GM18861 (cell line): ENCODE results near the gene ZBTB7C.

Experiments used
- ATAC-seq: cut with Tn5 transposase; IDR thresholded peaks from one replicate; pipeline ENCODE4 v1.9.1; 2021; ENCODE audit not compliant: unreplicated experiment

The ZBTB7C gene

DNA sequence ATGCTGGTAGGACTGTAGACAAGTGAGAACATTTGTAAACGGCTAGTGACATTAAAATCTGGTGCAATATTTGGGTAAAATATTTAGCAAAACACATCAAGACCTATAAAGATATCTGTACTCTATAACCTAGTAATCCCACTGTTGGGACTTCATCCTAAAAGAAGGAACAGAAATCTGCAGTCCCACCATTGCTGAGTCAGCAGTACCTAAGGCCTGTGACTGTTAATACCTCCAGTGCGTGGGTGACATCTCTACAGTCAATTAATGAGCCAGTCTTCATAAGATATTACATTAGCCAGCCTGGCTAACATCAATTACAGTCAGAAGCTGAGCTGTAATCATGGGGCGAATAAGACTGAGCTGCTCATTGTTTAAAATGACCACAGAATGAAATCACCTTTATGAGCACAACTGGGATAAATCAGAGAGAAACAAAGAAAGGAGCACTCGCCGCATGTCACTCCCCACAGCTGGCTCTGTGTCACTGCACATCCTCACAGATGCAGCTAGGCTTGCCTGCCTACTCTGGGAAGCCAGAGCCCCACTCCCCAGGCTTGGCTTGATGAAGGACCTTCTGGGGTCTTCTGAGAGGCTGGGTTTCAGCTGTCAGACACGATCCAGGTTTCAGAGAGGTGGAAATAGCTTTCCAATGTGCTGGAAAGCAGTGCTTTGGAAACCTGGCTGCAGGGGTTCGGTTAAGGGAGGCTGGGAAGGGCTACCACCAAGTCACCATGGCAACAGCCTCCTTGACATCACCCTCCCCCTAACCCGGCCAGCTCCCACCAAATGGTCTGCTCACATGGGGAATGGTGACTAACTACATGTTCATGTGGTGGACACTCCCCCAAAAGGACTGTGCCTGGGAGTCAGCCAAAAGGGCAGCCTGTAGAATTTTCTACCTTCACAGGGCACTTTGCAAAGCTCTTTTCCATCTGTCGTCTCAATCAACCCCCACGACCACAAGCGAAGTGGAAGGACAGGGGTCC is 145.0 kb downstream of the ZBTB7C start:
- ATAC-seq, result no peak

DNA sequence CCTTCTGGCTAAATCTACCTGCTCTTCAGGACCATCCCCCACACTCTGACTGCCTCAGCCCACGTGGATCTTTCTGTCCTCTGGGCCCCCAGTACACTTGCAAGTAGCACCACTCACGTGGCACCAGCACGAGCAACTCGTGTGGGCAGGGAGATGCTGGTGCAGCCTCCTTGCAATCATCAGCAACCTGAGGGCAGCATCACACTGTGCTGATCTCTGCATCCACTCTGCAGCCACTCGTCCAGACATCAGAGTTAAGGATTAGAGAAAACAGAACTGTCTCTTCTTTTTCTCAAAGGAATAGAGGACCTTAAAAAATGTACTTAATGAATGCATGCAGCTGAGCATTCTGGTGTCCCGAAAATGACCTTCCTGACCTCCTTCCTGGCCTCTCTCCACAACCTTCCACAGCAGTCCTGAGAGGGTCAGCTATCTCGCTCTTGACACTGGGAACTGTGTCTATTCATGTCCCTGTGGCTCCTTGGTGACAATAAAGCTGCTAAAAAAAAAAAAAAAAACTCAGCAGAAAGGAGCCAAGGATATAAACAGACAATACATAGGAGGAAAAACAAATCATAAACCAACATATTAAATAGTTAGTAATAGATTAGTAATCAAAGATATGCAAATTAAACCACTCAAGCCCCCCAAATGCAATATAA is 145.9 kb downstream of the ZBTB7C start:
- no peak for ATAC-seq

DNA sequence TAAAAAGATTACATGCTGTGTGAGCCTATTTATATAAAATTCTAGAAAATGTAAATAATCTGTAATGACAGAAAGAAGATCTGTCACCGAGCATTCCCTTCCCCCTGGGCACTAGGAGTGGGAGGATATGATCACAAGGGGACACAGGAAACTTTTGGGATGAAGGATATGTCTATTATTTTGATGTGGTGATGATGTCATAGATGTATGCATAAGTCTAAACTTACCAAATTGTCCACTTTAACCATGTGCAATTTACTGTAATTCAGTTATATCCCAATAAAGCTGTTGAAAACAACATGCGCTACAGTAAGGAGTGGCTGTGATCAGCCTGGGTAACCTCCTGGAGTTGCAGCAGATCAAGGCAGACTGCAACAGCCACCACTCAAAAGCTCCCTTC is 148.9 kb downstream of the ZBTB7C start:
- ATAC-seq, result no peak

DNA sequence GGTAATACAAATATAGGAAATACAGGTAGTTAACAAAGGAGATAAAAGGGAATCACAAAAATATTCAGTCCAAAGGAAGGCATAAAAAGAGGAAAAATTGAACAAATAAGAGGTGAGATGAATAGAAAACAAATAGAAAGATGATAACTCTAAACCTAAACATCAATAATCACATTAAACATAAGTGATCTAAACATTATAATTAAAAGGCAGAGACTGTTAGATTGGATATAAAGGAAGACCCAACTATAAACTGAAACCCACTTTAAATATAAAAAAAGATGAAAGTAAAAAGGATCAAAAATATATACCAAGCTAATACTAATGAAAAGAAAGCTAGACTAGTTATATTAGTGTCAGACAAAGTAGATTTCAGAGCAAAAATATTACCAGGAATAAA is 152.3 kb downstream of the ZBTB7C start:
- ATAC-seq, result no peak

DNA sequence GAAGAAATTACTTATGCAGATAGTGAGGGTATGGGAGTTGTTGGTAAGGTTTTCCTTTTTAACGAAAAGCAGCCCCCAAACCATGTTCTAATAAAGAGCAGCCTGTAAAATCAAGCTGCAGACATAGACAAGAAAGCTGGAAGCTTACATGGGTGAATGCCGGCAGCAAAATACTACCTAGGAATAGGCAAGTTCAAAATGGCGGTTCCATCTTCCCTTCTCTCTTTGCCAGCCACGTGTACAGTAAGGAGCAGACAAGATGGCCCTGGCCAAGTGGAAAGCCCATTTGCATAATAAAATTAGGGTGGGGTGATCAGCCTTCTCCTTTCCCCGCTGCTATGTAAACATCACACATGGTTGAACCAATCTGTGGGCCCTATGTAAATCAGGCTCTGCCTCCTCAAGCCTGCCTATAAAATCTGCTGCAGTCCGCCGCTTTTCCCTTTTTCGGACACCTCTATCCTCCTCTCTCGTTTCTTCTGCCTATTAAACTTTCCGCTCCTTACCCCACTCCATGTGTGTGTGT is 155.0 kb downstream of the ZBTB7C start:
- ATAC-seq, result no peak

DNA sequence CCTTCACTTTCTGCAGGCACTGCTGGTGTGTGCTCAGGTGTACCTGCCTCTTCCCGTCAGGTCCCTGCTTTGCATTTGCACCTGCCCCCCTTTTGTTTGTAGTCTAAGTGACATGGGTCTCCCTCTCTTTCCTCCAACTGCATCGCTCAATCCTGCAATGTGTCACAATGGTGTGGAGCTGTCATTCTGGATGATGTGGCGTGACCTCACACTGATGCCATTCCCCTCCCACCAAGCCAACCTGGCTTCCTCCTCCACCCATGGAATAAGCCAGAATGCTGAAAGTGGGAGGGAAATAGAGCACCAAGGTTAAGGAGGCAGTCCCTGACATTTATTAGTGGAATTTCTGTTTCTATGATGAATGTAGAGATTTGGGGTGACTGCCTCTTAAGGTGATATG is 156.7 kb downstream of the ZBTB7C start:
- no peak for ATAC-seq

DNA sequence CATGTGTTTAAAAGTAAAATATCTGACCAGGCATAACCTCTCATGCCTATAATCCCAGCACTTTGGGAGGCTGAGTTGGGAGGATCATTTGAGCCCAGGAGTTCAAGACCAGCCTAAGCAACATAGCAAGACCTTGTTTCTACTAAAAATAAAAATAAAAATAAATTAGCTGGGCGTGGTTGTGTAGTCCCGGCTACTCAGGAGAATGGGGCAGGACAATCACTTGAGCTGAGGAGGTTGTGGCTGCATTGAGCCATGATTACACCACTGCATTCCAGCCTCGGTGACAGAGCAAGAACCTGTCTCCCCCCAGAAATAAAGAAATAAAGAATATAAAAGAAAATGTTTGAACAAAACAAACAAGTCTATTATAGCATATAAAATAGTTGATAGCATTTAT is 158.3 kb downstream of the ZBTB7C start:
- no peak for ATAC-seq

DNA sequence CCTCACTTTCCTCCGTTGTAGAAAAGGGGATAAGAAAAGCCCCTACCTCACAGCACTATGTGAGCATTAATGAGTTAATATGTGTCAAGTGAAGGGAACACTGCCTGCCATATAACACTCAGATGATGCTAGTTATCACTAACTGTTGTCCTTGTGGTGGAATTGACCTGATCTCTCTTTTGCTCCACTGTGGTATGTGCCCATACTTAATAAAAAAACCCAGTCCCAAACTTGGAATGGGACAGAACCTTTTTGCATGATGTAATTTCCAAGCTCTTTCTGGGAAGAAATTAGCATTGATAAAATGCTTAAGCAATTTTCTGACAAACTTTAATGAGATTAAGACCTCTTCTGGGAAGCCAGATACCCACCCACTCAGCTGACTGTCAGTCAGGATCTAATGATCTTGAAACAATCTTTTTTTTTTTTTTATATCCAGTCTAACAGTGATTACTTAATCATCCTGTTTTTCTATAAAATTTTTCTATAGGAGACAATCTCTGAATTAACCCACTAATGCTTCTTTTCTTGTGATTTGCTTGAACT is 158.7 kb downstream of the ZBTB7C start:
- ATAC-seq, result no peak

DNA sequence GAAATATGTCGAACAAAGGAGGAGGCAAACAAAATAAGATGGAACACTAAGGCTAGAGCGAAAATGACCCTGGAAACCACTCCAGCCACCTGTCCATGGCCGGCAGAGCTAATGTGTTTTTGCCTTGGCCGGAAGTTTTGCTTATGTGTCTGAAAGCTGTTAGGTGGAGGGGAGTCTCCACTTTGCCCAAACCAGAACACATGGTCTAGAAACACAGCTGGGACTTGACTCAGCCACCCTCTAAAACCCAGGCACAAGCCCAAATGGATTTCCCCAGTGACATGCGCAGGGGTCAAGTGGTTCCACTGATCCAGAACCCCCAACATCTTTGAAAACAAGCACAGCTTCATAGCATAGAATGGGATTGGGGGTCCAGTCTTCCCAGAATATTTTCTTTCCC is 159.3 kb downstream of the ZBTB7C start:
- no peak for ATAC-seq

DNA sequence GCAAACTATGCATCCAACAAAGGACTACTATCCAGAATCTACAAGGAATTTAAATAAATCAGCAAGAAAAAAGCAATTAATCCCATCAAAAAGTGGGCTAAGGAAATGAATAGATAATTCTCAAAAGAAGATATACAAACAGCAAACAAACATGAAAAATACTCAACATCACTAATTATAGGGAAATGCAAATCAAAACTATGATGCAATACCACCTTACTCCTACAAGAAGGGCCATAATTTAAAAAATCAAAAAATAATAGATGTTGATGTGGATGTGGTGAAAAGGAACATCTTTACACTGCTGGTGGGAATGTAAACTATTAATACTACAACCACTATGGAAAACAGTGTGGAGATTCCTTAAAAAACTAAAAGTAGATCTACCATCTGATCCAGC is 164.7 kb downstream of the ZBTB7C start:
- ATAC-seq, result no peak

DNA sequence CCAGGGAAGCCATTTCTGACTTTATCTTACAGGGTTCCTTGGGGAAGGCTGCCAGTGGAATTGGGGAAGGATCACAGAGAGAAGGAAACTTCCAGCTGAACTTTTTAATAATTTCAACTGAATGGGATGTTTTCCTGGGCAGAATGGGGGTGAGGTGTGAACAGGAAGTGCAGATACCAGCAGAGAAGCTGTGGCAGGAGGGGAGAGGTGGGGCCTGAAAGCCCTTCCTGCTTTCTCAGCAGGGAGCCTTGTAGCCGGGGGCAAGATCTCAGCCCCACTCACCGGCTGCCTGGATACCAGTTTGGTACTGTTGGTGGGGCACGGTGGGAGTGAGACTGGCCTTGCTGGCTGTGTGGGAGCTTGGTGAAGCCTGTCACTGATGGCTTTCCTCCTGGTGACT is 170.5 kb downstream of the ZBTB7C start:
- no peak for ATAC-seq

DNA sequence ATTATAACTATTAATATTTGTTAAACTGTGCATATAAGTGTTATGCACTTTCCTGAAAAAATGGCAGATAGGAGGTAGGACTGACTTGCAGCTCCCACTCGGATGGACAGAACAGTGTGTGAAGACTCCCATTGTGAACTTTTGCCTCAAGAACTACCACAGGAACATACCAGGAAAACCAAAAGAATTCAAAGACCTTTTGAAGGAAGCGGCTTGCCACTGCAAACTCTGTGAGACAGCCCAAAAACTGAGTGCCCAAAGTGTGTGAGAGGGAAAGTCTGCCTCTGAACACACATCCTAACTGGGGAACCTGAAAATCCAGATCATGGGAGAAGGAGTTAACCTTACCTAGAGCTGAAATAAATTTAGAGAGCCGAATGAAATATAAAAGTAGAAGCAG is 171.0 kb downstream of the ZBTB7C start:
- ATAC-seq, result no peak

DNA sequence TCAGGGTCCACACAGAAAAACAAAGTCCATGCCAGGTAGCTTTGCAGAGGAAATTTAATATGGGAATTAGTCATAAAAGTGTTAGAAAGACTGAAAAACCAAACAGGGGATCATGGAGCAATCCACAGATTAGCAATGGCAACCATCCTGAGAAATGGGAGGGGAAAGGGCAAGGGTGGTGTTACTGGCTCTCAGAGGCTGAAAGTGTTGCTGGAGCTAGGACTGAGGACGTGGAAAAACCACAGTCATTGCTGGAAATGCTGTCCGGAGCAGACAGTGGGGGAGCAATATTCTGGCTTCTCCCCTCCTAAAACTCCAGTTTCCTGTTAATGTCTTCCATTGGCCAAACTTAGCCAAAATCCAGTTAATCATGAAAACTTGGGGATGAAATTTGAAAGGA is 172.4 kb downstream of the ZBTB7C start:
- ATAC-seq, result no peak

DNA sequence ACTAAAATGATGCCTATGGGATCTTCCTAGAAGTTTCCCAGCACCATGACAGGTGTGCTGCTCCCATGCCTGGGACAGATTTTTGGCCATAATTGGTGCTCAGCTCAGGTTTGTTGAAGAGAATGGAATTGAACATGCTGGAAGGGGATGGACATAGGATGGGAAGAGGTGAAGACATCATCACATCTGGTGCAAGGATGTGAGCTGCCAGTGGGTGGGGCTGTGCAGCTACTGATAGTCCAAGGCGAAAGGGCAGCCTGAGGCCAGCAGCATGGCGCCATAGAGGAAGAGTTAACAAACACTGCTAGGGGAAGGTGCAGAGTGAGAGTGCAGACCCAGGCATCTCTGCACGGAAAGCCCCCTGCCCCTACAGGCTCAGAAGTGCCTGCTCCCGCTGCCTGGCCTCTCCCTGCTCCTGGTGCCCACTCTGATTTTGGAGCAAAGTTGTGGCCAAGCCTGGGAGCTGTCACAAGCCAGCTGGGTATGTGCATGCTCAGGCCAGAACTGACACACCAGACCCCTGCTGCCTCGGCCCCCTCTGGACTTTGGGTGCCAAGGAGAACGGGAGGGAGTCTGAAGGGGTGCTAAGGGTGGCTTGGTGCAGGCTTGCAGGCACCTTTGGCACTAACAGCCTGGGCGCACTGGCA is 178.6 kb downstream of the ZBTB7C start:
- no peak for ATAC-seq

DNA sequence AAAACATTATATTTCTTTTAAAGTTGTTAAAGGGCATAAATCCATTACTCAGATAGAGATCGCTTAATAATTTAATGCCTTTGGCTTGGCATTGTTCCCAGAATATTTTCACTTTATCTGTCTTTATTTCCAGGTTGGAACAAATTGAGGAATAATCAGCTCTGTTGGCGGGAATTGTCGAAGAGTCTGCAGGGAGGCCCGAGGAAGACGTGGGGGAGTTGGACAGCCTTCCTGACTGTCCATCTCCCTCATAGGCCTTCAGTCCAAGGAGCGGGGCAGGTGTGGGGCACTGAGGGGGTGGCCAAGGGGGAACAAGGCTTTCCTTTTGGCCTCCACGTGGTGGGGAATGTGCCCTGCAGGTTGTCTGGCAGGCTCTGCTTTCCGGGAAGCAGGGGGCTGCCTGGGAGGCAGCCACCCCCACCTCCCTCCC is 179.6 kb downstream of the ZBTB7C start:
- no peak for ATAC-seq

DNA sequence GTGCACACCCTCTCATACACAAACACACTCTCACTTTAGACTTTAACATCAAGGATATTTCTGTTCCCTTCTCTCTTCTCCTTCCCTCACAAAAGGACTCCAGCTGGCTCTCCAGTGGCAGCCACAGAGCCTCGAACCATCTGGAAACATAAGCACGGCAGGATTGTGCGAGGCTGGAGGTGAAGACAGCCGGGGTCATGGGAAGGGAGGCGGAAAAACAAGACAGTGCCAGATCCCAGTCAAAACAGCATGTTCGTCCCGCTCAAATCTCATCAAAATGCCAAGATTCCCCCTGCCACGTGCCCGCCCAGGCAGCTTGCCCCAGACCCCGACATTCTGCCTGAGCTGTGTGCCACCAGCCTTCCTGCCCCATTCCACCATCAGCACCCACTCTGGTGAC is 180.3 kb downstream of the ZBTB7C start:
- ATAC-seq, result no peak

DNA sequence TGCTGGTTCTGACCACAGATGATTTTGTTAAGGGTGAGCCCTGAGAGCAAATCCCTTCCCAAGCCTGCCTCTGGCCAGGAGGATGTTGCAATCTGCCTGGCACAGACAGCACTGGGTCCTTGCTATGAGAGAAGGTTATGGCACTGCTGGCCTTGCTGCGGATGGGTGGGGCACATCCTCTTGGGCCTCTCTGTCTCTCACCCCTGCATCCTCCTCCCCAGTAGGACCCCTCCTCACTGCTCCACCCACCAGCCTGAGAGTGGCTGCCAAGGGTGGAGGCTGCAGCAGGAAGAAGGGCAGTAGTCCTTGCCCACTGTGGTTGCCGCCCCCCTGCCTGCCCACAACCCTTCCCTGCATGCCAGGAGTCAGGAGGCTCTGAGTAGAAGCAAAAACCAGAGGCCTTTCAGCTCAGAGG is 180.9 kb downstream of the ZBTB7C start:
- no peak for ATAC-seq

DNA sequence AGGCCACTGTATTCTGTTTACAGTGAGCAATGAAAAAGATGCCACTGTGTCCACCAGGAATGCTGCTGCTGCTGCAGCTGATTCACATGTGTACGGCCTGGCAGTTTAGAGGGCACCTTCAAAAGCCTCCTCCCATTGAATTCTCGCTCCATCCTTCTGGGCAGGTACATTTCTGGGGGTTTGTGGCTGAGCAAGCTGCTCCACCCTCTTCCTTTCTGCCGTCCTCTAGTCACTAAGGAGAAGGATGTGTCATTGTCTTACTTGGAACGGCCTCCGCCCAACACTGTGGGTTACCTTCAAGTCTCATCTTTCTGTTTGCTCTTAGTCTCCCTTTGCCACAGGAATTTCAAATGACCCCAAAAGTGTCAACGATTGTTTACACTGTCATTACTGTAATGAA is 182.0 kb downstream of the ZBTB7C start:
- ATAC-seq, result no peak

DNA sequence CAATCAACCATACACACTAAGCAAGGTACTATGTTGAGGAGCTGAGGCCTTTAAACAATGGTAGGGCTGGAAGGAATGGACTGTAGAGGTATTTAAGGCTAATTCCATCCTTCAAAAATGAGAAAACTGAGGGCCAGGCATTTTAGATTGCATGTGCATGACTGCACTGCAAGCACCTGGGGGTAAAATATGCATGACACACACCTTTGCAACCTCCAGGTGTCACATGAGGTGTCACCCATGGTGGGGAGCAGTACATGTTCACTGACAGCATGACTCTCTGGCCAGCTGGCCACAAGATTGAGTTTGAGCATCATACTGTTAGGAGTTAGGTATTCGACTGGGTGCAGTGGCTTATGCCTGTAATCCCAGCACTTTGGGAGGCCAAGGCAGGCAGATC is 182.8 kb downstream of the ZBTB7C start:
- ATAC-seq, result no peak

DNA sequence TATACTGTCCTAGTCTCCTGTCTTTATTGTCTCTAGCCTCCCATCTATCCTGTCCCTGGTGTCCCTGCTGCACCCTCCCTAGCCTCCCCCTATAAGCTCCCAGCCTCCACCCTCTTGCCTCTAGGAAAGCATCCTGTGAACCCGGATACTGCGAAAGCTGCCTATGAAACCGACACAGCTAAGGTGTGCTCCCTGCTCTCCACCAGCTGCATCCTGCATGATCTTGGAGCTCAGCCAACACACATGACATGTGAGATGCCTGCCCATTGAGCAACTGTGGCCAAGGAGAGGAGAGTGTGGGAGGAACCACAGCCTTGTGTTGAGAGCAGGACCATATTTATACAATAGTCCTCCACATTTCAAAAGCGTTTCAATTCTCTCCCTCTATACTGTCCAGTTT is 187.1 kb downstream of the ZBTB7C start:
- no peak for ATAC-seq

DNA sequence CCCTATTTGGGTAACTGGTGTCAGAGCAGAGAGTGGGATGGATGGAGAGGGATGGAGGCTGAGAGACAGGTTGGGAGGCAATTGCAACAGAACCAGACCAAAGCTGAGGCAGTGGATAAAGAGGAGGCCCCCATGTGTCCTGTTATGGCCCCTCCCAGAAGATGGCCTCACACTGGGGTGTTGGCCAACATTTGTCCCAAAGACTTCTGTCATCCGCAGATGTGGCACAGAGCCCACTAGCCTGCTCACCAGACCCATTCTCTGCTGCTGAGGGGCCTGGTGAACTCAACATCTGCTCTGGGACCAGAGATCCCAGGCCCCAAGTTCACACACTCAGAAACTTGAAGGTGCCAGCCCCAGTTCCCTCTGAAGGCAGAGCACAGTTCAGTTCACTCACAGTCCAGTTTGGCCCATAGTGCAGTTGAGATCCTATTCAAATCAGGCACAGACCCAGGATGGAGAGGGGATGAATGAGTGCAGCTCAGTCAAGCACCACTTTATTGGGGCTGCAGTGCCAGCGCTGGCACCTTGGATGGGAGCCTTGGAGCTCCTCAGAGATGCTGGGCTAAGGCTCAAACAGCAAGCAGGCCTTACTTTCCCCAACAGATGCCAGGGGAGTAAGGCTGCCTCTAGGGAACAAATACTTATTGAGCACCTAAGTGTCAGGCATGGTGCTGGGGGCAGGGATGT is 189.2 kb downstream of the ZBTB7C start:
- no peak for ATAC-seq
